ENCODE data around the gene EPB41.

DNA sequence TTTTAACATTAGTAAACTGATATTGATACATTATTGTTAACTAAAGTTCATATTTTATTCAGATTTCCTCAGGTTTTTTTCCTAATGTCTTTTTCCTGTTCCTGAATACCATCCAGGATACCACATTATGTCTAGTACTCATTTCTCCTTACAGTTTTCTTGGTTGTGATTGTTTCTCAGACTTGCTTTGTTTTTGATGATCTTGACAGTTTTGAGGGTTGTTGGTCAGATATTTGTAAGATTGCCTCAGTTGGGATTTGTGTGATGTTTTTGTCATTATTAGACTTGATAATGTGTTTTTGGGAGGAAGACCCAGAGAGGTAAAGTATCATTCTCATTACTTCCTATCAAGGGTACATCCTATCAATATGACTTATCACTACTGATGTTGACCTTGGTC, 19.5 kb downstream of the EPB41 start:
- TF ChIP-seq CTCF (tag by site-specific recombination; IDR thresholded peaks at IDR 0.05) = no peak
- TF ChIP-seq, protein P1, sequence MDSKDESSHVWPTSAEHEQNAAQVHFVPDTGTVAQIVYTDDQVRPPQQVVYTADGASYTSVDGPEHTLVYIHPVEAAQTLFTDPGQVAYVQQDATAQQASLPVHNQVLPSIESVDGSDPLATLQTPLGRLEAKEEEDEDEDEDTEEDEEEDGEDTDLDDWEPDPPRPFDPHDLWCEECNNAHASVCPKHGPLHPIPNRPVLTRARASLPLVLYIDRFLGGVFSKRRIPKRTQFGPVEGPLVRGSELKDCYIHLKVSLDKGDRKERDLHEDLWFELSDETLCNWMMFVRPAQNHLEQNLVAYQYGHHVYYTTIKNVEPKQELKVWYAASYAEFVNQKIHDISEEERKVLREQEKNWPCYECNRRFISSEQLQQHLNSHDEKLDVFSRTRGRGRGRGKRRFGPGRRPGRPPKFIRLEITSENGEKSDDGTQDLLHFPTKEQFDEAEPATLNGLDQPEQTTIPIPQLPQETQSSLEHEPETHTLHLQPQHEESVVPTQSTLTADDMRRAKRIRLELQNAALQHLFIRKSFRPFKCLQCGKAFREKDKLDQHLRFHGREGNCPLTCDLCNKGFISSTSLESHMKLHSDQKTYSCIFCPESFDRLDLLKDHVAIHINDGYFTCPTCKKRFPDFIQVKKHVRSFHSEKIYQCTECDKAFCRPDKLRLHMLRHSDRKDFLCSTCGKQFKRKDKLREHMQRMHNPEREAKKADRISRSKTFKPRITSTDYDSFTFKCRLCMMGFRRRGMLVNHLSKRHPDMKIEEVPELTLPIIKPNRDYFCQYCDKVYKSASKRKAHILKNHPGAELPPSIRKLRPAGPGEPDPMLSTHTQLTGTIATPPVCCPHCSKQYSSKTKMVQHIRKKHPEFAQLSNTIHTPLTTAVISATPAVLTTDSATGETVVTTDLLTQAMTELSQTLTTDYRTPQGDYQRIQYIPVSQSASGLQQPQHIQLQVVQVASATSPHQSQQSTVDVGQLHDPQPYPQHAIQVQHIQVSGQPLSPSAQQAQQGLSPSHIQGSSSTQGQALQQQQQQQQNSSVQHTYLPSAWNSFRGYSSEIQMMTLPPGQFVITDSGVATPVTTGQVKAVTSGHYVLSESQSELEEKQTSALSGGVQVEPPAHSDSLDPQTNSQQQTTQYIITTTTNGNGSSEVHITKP (tag by site-specific recombination; IDR thresholded peaks at IDR 0.05) = no peak
- TF ChIP-seq ZNF112 (tag by site-specific recombination; IDR thresholded peaks at IDR 0.05) = no peak
- no peak for TF ChIP-seq YY1 (tag by site-specific recombination; IDR thresholded peaks at IDR 0.05)
- TF ChIP-seq ATF2 (tag by site-specific recombination; IDR thresholded peaks at IDR 0.05; ENCODE audit: low read depth) = no peak
- no peak for TF ChIP-seq HOXA7 (CRISPR knock-in tag; IDR thresholded peaks at IDR 0.05; ENCODE audit: borderline replicate concordance)
- TF ChIP-seq SETDB1 (IDR thresholded peaks at IDR 0.05; ENCODE audit: insufficient read length, low read length) = no peak
